GM21737 (cell line): Measurements from ENCODE around the gene CLEC4C.

ENCODE experiments used
- ATAC-seq: cut with Tn5 transposase; IDR thresholded peaks from one replicate; pipeline ENCODE4 v1.9.1; 2021; ENCODE audit warnings: mild to moderate bottlenecking, moderate library complexity; ENCODE audit not compliant: unreplicated experiment

CLEC4C gene

DNA sequence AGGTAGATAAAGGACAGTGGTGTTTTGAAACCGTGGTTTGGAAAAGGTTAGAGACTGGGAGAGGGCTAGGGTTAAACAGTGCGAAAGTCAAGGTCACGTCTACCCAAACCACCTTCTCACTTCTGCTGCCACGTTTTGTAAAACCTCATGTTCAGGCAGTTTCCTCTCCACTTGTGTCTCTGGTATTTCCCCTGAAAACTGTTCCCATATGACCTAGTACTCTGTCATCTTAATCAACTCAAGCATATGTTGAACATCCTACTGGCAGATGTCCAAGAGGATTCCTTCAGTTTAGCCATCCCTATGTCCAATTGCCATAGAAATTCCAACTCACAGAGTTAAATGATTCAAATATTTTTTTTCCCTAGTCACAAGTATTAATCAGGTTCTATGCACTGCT lies 17.4 kb downstream of the CLEC4C start:
- no peak for ATAC-seq

DNA sequence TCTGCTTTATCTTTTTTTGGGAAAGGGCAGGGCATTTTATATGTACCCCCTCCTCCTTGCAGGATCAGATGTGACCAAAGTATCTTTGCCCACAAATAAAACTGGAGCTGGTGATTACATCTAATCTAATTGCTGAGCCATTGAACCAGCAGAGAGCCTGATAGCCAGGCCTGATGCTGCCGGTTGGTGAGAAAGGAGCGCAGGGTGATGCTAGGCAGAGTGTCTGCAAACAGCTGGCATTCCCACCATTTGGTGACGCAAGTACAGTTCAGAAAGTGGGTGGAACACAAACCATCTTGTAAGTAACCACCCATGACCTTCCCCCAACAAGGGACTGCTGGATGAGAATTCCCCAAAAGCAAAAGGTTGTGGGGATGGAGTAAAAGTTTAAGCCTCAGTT lies 23.2 kb downstream of the CLEC4C start:
- ATAC-seq, result no peak

DNA sequence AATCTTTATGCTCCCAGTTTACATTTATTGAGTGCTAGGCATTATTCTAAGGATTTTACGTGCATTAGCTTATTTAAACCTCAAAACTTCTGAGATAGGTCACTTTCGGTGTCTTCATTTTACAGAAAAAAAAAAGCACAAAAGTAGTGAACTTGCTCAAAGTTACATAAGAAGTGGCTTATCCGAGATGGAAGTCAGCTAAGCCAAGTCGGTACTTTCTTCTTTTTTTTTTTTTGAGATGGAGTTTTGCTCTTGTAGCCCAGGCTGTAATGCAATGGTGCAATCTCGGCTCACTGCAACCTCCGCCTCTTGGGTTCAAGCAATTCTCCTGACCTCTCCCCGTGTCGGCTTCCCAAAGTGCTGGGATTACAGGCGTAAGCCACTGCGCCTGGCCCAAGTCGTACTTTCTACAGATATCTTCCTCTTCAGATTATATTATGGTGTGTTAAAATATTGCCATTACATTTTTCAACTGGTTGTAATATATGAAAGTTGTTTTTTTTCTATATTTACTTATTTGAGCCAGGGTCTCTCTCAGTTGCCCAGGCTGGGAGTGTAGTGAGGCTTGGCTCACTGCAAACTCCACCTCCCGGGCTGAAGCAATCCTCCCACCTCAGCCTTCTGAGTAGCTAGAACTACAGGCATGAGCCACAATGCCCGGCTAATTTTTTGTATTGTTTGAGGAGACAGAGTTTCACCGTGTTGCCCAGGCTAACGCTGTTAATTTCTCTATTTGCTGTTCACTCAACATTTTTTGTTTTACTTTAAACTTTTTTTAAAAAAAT lies 27.0 kb downstream of the CLEC4C start:
- no peak for ATAC-seq

DNA sequence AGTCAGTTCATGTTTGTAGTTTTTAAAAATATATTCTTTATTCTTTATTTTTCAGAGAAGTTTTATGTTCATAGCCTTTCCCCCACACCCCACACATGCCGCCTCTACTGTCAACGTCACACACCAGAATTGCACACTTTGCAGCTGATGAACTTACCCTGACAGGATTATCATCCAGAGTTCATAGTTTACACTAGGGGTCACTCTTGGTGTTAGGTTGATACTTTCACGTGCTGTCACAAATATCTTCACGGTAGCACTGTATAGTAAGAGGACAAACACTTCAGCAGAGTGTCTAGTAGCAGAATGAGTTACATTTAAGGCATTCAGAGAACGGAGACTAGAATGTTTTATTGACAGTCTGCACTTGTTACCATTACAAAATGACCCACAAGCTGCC lies 30.8 kb downstream of the CLEC4C start:
- ATAC-seq, result no peak

DNA sequence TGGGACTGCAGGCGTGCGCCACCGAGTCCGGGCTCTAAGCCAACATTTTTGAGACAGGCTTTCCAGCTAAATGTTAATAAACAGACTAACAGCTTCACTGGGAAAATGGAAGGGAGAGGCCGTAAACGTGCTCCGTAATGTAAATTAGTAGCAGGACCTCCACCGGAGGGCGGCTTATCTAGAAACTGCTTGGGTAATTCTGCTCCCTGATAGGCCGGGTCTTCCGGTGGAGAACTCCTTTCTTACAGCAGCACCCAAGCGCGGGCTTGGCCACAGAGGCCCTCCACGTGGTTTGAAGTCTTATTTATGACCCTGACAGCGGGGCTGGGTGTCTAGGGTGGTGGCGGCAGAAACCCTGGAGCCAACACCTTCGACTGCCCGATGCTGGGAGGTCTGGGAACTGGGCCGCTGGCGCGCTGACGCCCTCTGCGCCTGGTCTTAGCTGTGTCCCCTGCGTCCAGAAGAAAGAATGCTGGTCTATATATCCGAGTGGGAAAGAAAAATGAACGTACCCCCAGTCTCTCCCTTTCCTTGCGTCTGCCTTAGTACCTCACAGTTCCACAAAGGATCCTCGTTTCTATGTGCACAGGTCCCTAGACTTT lies 34.2 kb downstream of the CLEC4C start:
- no peak for ATAC-seq

DNA sequence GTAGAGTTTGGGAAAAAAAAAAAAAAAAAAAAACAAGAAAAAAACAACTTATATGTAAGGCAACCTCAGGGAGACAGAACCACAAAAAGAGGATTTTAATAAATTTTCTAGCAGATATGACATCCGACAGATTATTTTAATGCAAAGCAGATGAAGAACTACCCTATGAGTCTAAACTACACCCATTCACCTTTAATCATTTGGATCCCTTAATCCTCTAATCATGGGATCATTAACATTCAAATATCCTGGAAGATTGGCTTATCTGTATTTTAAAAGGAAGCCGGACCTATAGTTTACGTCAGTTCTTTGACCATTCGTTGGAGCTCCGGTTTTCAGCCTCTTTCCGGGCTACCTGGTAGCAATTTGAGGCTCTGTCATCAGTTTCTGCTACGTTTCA lies 36.0 kb downstream of the CLEC4C start, which contains the start of gene DPPA3:
DPPA3 (plus strand) TSS at position 301 of the 400 bp plus-strand sequence. CDS start 138 bp downstream, outside the sequence.
- ATAC-seq, result no peak

- no peak for ATAC-seq
Measured at GRCh38 chr12:7709969-7710675, 37.1 kb downstream of the CLEC4C start.

DNA sequence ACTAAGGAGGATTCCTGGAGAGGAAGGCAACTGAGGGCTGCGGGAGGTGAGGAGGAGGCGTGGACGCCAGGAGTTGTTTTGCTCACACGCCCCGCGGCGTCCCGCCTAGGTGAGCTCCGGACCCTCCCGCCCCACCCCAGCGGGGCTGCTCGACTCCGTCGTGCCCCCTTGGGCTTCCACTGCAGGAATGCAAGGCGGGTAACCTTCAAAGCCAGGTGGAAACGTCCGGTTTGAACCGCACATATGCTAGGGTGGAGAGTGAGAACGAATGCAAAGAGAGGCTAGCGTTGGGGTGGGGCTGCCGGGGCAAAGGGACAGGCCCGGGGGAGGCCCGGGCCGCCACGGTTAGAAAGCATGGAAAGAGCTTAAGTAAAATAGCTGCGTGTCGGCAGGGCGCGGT lies 41.3 kb downstream of the CLEC4C start:
- ATAC-seq, result no peak

DNA sequence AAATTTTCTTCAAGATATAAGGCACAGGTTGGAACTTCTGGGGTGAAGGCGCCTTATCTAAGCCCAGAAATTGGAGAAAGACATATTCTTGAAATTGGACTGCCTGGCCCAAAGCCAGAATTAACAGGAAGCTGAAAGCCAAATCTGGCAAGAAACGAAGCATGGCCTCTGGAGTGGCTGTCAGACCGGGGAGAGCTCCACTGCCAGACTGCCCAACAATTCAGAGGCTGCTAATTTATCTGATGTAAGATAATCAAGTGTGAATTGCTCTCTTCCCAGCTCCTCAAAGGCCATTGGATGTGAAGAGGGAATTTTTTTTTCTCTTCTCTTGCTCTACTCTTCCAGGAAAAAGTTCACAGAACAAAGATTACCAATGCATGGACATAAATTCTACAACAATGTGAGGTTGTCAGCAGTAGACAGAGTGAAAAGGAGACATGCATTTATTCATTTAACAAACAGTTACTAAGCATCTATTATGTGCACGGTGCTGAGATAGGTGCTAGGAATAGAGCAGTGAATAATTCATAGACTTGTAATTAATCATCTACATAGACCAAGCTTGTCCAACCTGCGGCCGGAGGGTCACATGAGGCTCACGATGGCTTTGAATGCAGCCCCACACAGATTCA lies 51.5 kb downstream of the CLEC4C start, which contains the start of gene GDF3:
GDF3 (minus strand) TSS at position 210 of the 632 bp plus-strand sequence; CDS start at position 163, 47 bp downstream.
- ATAC-seq, result no peak

DNA sequence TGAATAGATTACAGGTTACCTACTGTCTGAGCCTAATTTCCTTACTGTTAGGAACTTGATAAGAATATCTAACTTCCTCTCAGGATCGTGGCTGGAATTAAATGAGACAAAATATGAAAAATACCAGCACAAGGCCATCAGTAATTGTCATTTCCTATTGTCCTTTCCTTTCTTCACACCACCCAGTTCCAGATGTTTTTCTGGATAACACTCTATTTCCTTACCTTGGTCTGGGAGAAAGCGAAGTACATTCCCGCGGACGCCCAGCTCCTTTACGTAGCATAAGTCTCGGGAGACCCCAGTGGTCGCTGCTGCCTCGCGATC lies 52.0 kb downstream of the CLEC4C start:
- ATAC-seq, result no peak

DNA sequence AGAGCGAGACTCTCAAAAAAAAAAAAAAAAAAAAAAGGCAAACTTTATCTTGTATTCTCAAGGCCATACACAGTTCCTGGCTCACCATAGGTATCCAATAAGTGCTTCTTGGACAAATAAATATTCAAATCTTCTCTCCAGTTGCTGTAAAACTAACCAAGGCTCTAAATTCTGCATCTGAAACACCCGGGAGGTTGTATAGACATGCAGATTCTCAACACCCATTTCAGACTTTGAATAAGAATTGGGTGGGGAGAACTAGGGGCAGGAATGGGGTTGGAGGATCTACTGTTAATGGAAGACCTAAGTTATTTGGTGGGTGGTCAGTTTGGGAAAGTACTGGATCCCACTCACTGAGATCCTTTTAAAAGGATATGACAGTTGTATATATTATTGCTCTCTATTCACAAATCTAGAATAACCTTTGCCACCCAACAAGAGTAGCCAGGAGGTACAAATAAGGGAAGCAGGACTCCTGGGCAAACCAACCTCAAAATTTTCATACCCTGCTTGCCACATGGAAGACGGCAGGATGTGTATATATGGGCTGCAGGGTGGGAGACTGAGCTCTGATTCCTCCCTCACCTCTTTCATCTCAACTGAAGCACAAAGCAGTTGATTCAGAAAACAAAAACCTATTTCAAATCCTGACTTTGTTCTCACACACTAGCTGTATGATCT lies 52.5 kb downstream of the CLEC4C start:
- ATAC-seq, result no peak

DNA sequence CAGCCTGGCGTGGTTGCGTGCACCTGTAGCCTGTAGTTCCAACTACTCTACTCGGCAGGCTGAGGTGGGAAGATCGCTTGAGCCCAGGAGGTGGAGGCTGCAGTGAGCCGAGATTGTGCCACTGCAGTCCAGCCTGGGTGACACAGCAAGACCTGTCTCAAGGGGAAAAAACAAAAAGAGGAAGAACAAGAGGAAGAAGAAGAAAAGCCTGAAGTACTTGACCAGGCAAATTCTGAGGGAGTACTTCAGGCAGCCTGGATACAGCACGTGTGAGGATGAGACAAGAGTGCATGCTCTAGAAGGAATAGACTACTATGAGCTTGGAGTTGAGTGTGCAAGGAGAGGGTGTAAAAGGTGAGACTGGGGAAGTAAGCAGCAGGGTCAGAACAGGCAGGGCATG lies 53.4 kb downstream of the CLEC4C start:
- no peak for ATAC-seq

GRCh38 chr12:7681535-7681934 lies 65.6 kb downstream of the CLEC4C start:
- ATAC-seq, result no peak
